Activated naive CD4-positive, alpha-beta T cell treated with anti-CD3 and anti-CD28 coated beads, Interleukin-2, amount 50 U/mL, for 72 hours (primary cell): ENCODE data around the gene MVB12A. TPM values are rescaled to one million over a fixed set of nuclear protein-coding genes. Genes with fewer than 3 reads are reported as not detected.

ENCODE experiments used
- ATAC-seq, 2 donors: fragments of 150-1000 bp; cut with Tn5 transposase; 2 replicates each; pipeline ENCODE4 v1.10.0; 2021; ENCODE audit warnings: mild to moderate bottlenecking in 2 of 2, moderate library complexity in 2 of 2
- DNase-seq, 2 donors: peaks; one replicate each; pipeline ENCODE4 v3.0.0; 2021 to 2022; ENCODE audit warnings: low spot score in 2 of 2
- H3K27ac Mint-ChIP-seq, 2 donors: one replicate each; pipeline ENCODE4 v1.8.0; 2022; ENCODE audit warnings: mild to moderate bottlenecking in 2 of 2, mixed read lengths in 2 of 2
- H3K36me3 Mint-ChIP-seq, 2 donors: one replicate each; pipeline ENCODE4 v1.8.0; 2022; ENCODE audit warnings: mixed read lengths in 2 of 2
- H3K9me3 Mint-ChIP-seq, 2 donors: one replicate each; pipeline ENCODE4 v1.8.0; 2022; ENCODE audit warnings: mixed read lengths in 2 of 2
- total RNA-seq, 2 donors: library from RNA; stranded (reverse); gene quantifications; one replicate each; pipeline ENCODE4 v1.2.3, GENCODE V29; 2022

Gene MVB12A
- 10 to 100 TPM; 34.4 to 55.2 TPM for total RNA-seq

- H3K9me3 Mint-ChIP-seq, result no peaks in the 10 kb centered on the region
- H3K27ac Mint-ChIP-seq, result peak within 1 kb of the TSS; percentile 90 to 92
- peaks cover 6 to 7% of the 10 kb centered on the region in 2 donors for H3K36me3 Mint-ChIP-seq
- ATAC-seq, result peak; percentile 94 to 97
- peak; percentile 91 to 97 for DNase-seq
Measured at GRCh38 chr19:17419621-17420474, at the start of gene MVB12A. MVB12A (plus strand) TSS chr19:17420047; CDS start chr19:17420136, 89 bp downstream.

- ATAC-seq (no peak), DNase-seq (no peak)
- Mint-ChIP-seq H3K36me3 (peaks cover 0 to 10% of the 10 kb centered on the region in 2 donors), H3K27ac (no peak within 1 kb of the TSS), H3K9me3 (no peaks in the 10 kb centered on the region)
Measured at GRCh38 chr19:17376935-17377600, 42.8 kb upstream of the MVB12A start, which contains the start of gene PLVAP. PLVAP (minus strand) TSS chr19:17377342; CDS start chr19:17377288, 54 bp downstream.

GRCh38 chr19:17378271-17378670 lies 41.6 kb upstream of the MVB12A start:
- Mint-ChIP-seq H3K27ac (no peak overlapping the region), H3K36me3 (peaks cover 0 to 10% of the 10 kb centered on the region in 2 donors), H3K9me3 (no peaks in the 10 kb centered on the region)
- DNase-seq, result no peak
- no peak for ATAC-seq

- H3K9me3 Mint-ChIP-seq, result no peaks in the 10 kb centered on the region
- H3K27ac Mint-ChIP-seq, result no peak overlapping the region
- no peak for ATAC-seq
- no peak for DNase-seq
- peaks cover 0 to 10% of the 10 kb centered on the region in 2 donors for H3K36me3 Mint-ChIP-seq
Measured at GRCh38 chr19:17379221-17379631, 40.6 kb upstream of the MVB12A start.

GRCh38 chr19:17380426-17381138 lies 39.3 kb upstream of the MVB12A start:
- DNase-seq (no peak), ATAC-seq (no peak)
- Mint-ChIP-seq H3K27ac (no peak overlapping the region), H3K36me3 (peaks cover 0 to 10% of the 10 kb centered on the region in 2 donors), H3K9me3 (no peaks in the 10 kb centered on the region)

GRCh38 chr19:17385878-17386611 lies 33.8 kb upstream of the MVB12A start:
- H3K36me3 Mint-ChIP-seq, result peaks cover 0 to under 1% of the 10 kb centered on the region in 2 donors
- ATAC-seq, result peak; percentile 49 to 55
- H3K9me3 Mint-ChIP-seq, result no peaks in the 10 kb centered on the region
- no peak overlapping the region for H3K27ac Mint-ChIP-seq
- peak; percentile 69 to 77 for DNase-seq

GRCh38 chr19:17389288-17389687 lies 30.6 kb upstream of the MVB12A start:
- Mint-ChIP-seq H3K36me3 (no peaks in the 10 kb centered on the region), H3K27ac (no peak overlapping the region), H3K9me3 (no peaks in the 10 kb centered on the region)
- no peak for ATAC-seq
- no peak for DNase-seq

GRCh38 chr19:17389957-17390664 lies 29.7 kb upstream of the MVB12A start:
- ATAC-seq, result no peak
- no peak for DNase-seq
- H3K36me3 Mint-ChIP-seq, result peaks cover 0 to 1% of the 10 kb centered on the region in 2 donors
- no peak overlapping the region for H3K27ac Mint-ChIP-seq
- no peaks in the 10 kb centered on the region for H3K9me3 Mint-ChIP-seq

- Mint-ChIP-seq H3K36me3 (peaks cover 0 to 5% of the 10 kb centered on the region in 2 donors), H3K9me3 (no peaks in the 10 kb centered on the region), H3K27ac (peak overlapping the region; percentile 35 to 95)
- ATAC-seq (peak; percentile 99), DNase-seq (peak; percentile 88 to 96)
Measured at GRCh38 chr19:17390665-17391370, 29.0 kb upstream of the MVB12A start.

GRCh38 chr19:17391371-17392151 lies 28.3 kb upstream of the MVB12A start:
- ATAC-seq, result peak in 1 of 2 donors; percentile 10
- DNase-seq, result no peak

GRCh38 chr19:17393002-17393401 lies 26.8 kb upstream of the MVB12A start:
- Mint-ChIP-seq H3K27ac (no peak overlapping the region), H3K36me3 (peaks cover 0 to 5% of the 10 kb centered on the region in 2 donors)

More at GRCh38 chr19:17391371-17392151, 28.3 kb upstream of the MVB12A start:
- peaks cover 0 to 5% of the 10 kb centered on the region in 2 donors for H3K36me3 Mint-ChIP-seq
- H3K27ac Mint-ChIP-seq, result no peak overlapping the region
- no peaks in the 10 kb centered on the region for H3K9me3 Mint-ChIP-seq

GRCh38 chr19:17393914-17394313 lies 25.9 kb upstream of the MVB12A start, which contains the start of gene CCDC194:
CCDC194 (minus strand) TSS chr19:17394196; CDS start chr19:17394158, 38 bp downstream.
- no peaks in the 10 kb centered on the region for H3K9me3 Mint-ChIP-seq
- ATAC-seq (no peak), DNase-seq (no peak)
- peak within 1 kb of the TSS in 1 of 2 donors; percentile 88 for H3K27ac Mint-ChIP-seq
- H3K36me3 Mint-ChIP-seq, result peaks cover 0 to 5% of the 10 kb centered on the region in 2 donors

More at GRCh38 chr19:17393002-17393401, 26.8 kb upstream of the MVB12A start:
- no peak for ATAC-seq
- no peak for DNase-seq
- no peaks in the 10 kb centered on the region for H3K9me3 Mint-ChIP-seq

GRCh38 chr19:17394891-17395415 lies 24.9 kb upstream of the MVB12A start:
- Mint-ChIP-seq H3K36me3 (peaks cover 0 to 5% of the 10 kb centered on the region in 2 donors), H3K27ac (peak overlapping the region in 1 of 2 donors; percentile 88), H3K9me3 (no peaks in the 10 kb centered on the region)
- peak in 1 of 2 donors; percentile 67 for DNase-seq
- ATAC-seq, result peak in 1 of 2 donors; percentile 39
